Astrocyte (in vitro differentiated cells and primary cell): Measurements from ENCODE around the gene IRF4.
"Not testable (repeated sequence)": the region's sequence is repeated elsewhere in the genome, so short reads cannot be mapped to it uniquely, and the experiment has no call there.

Experiments used
- EZH2 ChIP-seq: IDR thresholded peaks from 2 replicates; pipeline ENCODE4 v1.6.1; 2012; ENCODE audit warnings: mild to moderate bottlenecking, low read length, inconsistent platforms; ENCODE audit not compliant: insufficient read depth
- TF ChIP-seq, protein P1 (sequence below): IDR thresholded peaks from 2 replicates; pipeline ENCODE4 v1.5.1; 2011; ENCODE audit warnings: low read depth, mild to moderate bottlenecking, inconsistent platforms, low read length, moderate library complexity; ENCODE audit not compliant: insufficient read depth

- TF ChIP-seq, protein P1, sequence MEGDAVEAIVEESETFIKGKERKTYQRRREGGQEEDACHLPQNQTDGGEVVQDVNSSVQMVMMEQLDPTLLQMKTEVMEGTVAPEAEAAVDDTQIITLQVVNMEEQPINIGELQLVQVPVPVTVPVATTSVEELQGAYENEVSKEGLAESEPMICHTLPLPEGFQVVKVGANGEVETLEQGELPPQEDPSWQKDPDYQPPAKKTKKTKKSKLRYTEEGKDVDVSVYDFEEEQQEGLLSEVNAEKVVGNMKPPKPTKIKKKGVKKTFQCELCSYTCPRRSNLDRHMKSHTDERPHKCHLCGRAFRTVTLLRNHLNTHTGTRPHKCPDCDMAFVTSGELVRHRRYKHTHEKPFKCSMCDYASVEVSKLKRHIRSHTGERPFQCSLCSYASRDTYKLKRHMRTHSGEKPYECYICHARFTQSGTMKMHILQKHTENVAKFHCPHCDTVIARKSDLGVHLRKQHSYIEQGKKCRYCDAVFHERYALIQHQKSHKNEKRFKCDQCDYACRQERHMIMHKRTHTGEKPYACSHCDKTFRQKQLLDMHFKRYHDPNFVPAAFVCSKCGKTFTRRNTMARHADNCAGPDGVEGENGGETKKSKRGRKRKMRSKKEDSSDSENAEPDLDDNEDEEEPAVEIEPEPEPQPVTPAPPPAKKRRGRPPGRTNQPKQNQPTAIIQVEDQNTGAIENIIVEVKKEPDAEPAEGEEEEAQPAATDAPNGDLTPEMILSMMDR = not testable (repeated sequence)
- TF ChIP-seq EZH2 = not testable (repeated sequence)
These were observed 33.9 kb downstream of the IRF4 start for GRCh38 chr6:425418-425788.
